Measurements from ENCODE around the gene ACTRT2.

ACTRT2 gene

DNA sequence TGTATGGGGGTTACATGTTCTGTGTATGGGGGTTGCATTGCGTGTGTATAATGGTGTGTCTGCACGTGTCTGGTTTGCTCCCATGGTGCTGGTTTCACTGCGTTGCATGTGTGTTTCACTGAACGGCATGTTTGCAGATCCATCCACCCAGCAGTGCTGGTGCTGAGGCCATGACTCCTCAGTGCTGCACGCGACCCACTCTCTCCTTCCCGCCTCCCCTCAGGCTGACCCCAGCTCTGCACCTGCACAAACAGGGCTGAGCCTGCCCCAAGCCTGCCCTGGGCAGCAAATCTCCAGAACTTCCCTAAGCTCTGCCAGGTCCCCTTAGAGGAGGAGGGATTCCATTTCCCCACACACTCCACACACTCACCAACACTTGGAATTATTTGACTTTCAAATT, 18.7 kb downstream of the ACTRT2 start:
- TF ChIP-seq, protein P1, sequence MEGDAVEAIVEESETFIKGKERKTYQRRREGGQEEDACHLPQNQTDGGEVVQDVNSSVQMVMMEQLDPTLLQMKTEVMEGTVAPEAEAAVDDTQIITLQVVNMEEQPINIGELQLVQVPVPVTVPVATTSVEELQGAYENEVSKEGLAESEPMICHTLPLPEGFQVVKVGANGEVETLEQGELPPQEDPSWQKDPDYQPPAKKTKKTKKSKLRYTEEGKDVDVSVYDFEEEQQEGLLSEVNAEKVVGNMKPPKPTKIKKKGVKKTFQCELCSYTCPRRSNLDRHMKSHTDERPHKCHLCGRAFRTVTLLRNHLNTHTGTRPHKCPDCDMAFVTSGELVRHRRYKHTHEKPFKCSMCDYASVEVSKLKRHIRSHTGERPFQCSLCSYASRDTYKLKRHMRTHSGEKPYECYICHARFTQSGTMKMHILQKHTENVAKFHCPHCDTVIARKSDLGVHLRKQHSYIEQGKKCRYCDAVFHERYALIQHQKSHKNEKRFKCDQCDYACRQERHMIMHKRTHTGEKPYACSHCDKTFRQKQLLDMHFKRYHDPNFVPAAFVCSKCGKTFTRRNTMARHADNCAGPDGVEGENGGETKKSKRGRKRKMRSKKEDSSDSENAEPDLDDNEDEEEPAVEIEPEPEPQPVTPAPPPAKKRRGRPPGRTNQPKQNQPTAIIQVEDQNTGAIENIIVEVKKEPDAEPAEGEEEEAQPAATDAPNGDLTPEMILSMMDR (IDR thresholded peaks at IDR 0.05) = no peak

DNA sequence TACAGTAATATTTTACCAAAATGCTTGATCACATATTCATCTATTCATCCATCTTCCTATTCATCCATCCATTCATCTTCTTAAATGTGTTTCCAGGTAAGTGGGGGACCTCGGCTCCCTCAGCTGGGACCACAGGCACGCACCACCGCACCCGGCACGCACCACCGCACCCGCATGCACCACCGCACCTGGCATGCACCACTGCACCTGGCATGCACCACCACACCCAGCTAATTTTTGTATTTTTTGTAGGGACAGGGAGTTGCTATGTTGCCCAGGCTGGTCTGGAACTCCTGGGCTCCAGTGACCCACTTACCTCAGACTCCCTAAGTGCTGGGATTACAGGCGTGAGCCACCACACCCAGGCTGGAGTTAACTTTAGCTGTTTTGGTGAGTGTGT, 21.2 kb downstream of the ACTRT2 start:
- Histone ChIP-seq H3K27ac (no peak overlapping the region), H3K4me3 (ENCODE audit: low read depth in 1 of 2, low read length in 1 of 2) (no peak overlapping the region), H3K4me1 (ENCODE audit: control insufficient read depth in 1 of 2, insufficient read depth in 1 of 2, low read depth in 1 of 2, low read length in 1 of 2) (no peaks in the 10 kb centered on the region), H3K9me3 (no peaks in the 10 kb centered on the region), H3K27me3 (peaks cover 10% of the 10 kb centered on the region), H3K36me3 (no peaks in the 10 kb centered on the region)
- TF ChIP-seq, protein P1 (IDR thresholded peaks at IDR 0.05) = no peak

More for the DNA sequence above, 18.7 kb downstream of the ACTRT2 start:
- Histone ChIP-seq H3K4me1 (ENCODE audit: control insufficient read depth in 1 of 2, insufficient read depth in 1 of 2, low read depth in 1 of 2, low read length in 1 of 2) (no peaks in the 10 kb centered on the region), H3K27me3 (peaks cover 10% of the 10 kb centered on the region), H3K4me3 (ENCODE audit: low read depth in 1 of 2, low read length in 1 of 2) (no peak overlapping the region), H3K36me3 (no peaks in the 10 kb centered on the region), H3K27ac (no peak overlapping the region), H3K9me3 (no peaks in the 10 kb centered on the region)

DNA sequence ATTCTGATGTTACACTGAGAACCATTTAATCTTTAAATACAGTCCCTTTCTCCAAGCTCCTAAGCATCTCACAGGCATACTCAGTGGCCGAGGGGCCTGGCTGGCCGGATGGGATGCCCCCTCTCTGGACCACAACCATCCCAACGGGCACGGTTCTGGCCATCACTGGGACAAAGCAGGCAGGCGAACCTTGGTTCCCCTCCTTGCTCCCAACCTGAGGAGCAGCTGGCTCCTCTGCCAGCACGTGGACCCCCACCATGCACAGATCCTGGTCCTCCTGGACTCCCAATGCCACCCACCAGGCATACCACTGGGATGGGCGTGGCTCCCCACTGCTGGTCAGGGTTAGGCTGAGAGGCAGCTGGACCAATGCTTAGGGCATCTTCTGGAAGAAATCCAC, 27.9 kb downstream of the ACTRT2 start:
- Histone ChIP-seq H3K36me3 (no peaks in the 10 kb centered on the region), H3K27ac (no peak overlapping the region)
- TF ChIP-seq, protein P1 (IDR thresholded peaks at IDR 0.05) = no peak

DNA sequence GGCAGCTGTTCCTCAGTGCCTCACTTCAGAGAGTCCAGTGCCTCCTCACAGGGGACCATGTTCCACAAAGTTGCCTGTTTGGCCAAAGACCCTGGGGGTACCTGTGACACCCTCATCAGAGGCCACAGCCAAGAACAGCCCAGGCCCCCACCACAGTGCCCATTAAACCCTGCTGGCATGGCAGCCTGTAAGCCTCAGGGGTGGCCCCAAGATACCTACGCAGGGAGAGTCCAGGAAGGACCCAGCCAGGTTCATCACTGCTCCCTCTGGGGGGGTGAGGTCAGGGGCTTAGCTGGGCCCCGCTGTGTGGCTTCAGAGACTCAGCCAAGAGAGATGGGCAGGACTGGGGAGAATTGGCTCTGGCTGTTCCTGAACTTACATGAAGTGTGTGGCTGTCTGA, 28.6 kb downstream of the ACTRT2 start:
- TF ChIP-seq, protein P1 (IDR thresholded peaks at IDR 0.05) = no peak
- H3K9me3 ChIP-seq = no peaks in the 10 kb centered on the region
- H3K27ac ChIP-seq = no peak overlapping the region
- no peaks in the 10 kb centered on the region for H3K36me3 ChIP-seq
- H3K4me3 ChIP-seq (ENCODE audit: low read depth in 1 of 2, low read length in 1 of 2) = no peak overlapping the region
- H3K4me1 ChIP-seq (ENCODE audit: control insufficient read depth in 1 of 2, insufficient read depth in 1 of 2, low read depth in 1 of 2, low read length in 1 of 2) = no peaks in the 10 kb centered on the region
- H3K27me3 ChIP-seq = no peaks in the 10 kb centered on the region

More for the DNA sequence above, 27.9 kb downstream of the ACTRT2 start:
- H3K9me3 ChIP-seq = no peaks in the 10 kb centered on the region
- H3K4me3 ChIP-seq (ENCODE audit: low read depth in 1 of 2, low read length in 1 of 2) = no peak overlapping the region
- no peaks in the 10 kb centered on the region for H3K4me1 ChIP-seq (ENCODE audit: control insufficient read depth in 1 of 2, insufficient read depth in 1 of 2, low read depth in 1 of 2, low read length in 1 of 2)
- H3K27me3 ChIP-seq = peaks cover under 1% of the 10 kb centered on the region

DNA sequence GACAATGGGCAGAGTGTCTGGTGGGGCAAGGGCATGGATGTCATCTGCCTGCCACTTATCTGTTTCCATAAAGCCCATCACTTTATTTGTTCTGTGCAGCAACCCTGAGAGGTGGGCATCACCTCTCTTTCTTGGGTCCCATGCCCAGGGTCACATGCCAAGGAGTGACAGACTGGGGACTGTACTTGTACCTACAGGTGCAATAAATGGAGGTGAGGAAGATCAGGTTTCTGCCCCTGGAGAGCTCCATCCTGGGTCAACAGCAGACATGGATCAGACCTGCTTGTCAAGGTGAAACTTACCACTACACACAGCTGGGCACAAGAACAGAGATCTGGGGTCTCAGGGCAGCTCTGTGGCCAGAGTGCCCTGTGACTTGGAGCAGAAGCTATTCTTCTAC, 29.3 kb downstream of the ACTRT2 start:
- TF ChIP-seq, protein P1 (IDR thresholded peaks at IDR 0.05) = no peak

More for the DNA sequence above, 29.3 kb downstream of the ACTRT2 start:
- no peaks in the 10 kb centered on the region for H3K4me1 ChIP-seq (ENCODE audit: control insufficient read depth in 1 of 2, insufficient read depth in 1 of 2, low read depth in 1 of 2, low read length in 1 of 2)
- no peak overlapping the region for H3K27ac ChIP-seq
- H3K36me3 ChIP-seq = no peaks in the 10 kb centered on the region
- H3K4me3 ChIP-seq (ENCODE audit: low read depth in 1 of 2, low read length in 1 of 2) = no peak overlapping the region
- peaks cover 4% of the 10 kb centered on the region for H3K27me3 ChIP-seq
- no peaks in the 10 kb centered on the region for H3K9me3 ChIP-seq

Measured in neutrophil (primary cell).